ENCODE measurements around the gene CTNNA1. TPM values are rescaled to one million over a fixed set of nuclear protein-coding genes. Genes with fewer than 3 reads are reported as not detected.
A peak's percentile ranks its signal among the peaks of the same experiment; 100 is the strongest.
"Not testable (repeated sequence)": the region's sequence is repeated elsewhere in the genome, so short reads cannot be mapped to it uniquely, and the experiment has no call there.

Gene CTNNA1
- polyA plus RNA-seq, 1 donor (not counting 4 experiments of a cell fraction or from before 2014, with no cell fraction given) = 119 TPM

- Histone ChIP-seq H3K9ac (ENCODE audit: control insufficient read depth, extremely low read depth, insufficient read depth, low read length) (no peak overlapping the region), H3K4me3 (ENCODE audit: control insufficient read depth in 2 of 3, extremely low read depth in 1 of 3, insufficient read depth in 2 of 3, low read depth in 1 of 3, low read length in 3 of 3) (no peak overlapping the region), H3K27me3 (ENCODE audit: control insufficient read depth, extremely low read depth, insufficient read depth, low read length) (no peaks in the 10 kb centered on the region), H3K27ac (ENCODE audit: control insufficient read depth, insufficient read depth, low read length) (no peak overlapping the region), H3K9me1 (ENCODE audit: control insufficient read depth, extremely low read depth, insufficient read depth, low read length) (no peaks in the 10 kb centered on the region), H3K4me2 (ENCODE audit: control insufficient read depth, extremely low read depth, insufficient read depth, low read depth, low read length) (no peak overlapping the region), H2AFZ (ENCODE audit: control insufficient read depth, low read length) (no peak overlapping the region), H3K79me2 (ENCODE audit: control insufficient read depth, insufficient read depth, low read length) (no peaks in the 10 kb centered on the region), H3K36me3 (ENCODE audit: control insufficient read depth in 2 of 2, extremely low read depth in 1 of 2, insufficient read depth in 2 of 2, low read length in 2 of 2) (no peaks in the 10 kb centered on the region), H4K20me1 (ENCODE audit: control insufficient read depth, extremely low read depth, insufficient read depth, low read length) (no peaks in the 10 kb centered on the region), H3K9me3 (ENCODE audit: control insufficient read depth, low read depth, low read length) (no peaks in the 10 kb centered on the region), H3K4me1 (ENCODE audit: control insufficient read depth, extremely low read depth, insufficient read depth, low read length) (peaks cover 4% of the 10 kb centered on the region)
- no peak for TF ChIP-seq EZH2 (IDR thresholded peaks at IDR 0.05; ENCODE audit: low read length)
- no peak for TF ChIP-seq CTCF (optimal IDR thresholded peaks at IDR 0.05 in 1 of 3, IDR thresholded peaks at IDR 0.05 in 1 of 3, conservative IDR thresholded peaks at IDR 0.05 in 1 of 3; ENCODE audit: extremely low read depth in 1 of 3, insufficient read depth in 2 of 3, low read length in 3 of 3)
- dilution Hi-C loops (cut with MboI; ENCODE audit: extremely low pct_ligation_motif_present, low sequenced_read_pairs) = no loop called here
- DNase-seq (ENCODE audit: low read depth, low spot score) (no peak), FAIRE-seq (no peak)
Observed at GRCh38 chr5:138748630-138749081, 4.6 kb upstream of the CTNNA1 start.

- FAIRE-seq; DNase-seq (ENCODE audit: low read depth, low spot score); dilution Hi-C loops (cut with MboI; ENCODE audit: extremely low pct_ligation_motif_present, low sequenced_read_pairs); H3K27ac ChIP-seq (ENCODE audit: control insufficient read depth, insufficient read depth, low read length); H3K9ac ChIP-seq (ENCODE audit: control insufficient read depth, extremely low read depth, insufficient read depth, low read length); H3K4me2 ChIP-seq (ENCODE audit: control insufficient read depth, extremely low read depth, insufficient read depth, low read depth, low read length); H3K9me1 ChIP-seq (ENCODE audit: control insufficient read depth, extremely low read depth, insufficient read depth, low read length); H3K27me3 ChIP-seq (ENCODE audit: control insufficient read depth, extremely low read depth, insufficient read depth, low read length); H3K9me3 ChIP-seq (ENCODE audit: control insufficient read depth, low read depth, low read length); H2AFZ ChIP-seq (ENCODE audit: control insufficient read depth, low read length); H3K4me3 ChIP-seq (ENCODE audit: control insufficient read depth in 2 of 3, extremely low read depth in 1 of 3, insufficient read depth in 2 of 3, low read depth in 1 of 3, low read length in 3 of 3): not testable (repeated sequence)
- H4K20me1 ChIP-seq (ENCODE audit: control insufficient read depth, extremely low read depth, insufficient read depth, low read length) = peaks cover 10% of the 10 kb centered on the region
- H3K79me2 ChIP-seq (ENCODE audit: control insufficient read depth, insufficient read depth, low read length) = peaks cover 26% of the 10 kb centered on the region
- peaks cover 5 to 16% of the 10 kb centered on the region in 2 experiments for H3K36me3 ChIP-seq (ENCODE audit: control insufficient read depth in 2 of 2, extremely low read depth in 1 of 2, insufficient read depth in 2 of 2, low read length in 2 of 2)
- peaks cover 20% of the 10 kb centered on the region for H3K4me1 ChIP-seq (ENCODE audit: control insufficient read depth, extremely low read depth, insufficient read depth, low read length)
Observed at GRCh38 chr5:138751344-138751743, 1.9 kb upstream of the CTNNA1 start.

- H3K27ac ChIP-seq (ENCODE audit: control insufficient read depth, insufficient read depth, low read length) = peak overlapping the region; percentile 93
- H3K79me2 ChIP-seq (ENCODE audit: control insufficient read depth, insufficient read depth, low read length) = peaks cover 38% of the 10 kb centered on the region
- peaks cover 9 to 22% of the 10 kb centered on the region in 2 experiments for H3K36me3 ChIP-seq (ENCODE audit: control insufficient read depth in 2 of 2, extremely low read depth in 1 of 2, insufficient read depth in 2 of 2, low read length in 2 of 2)
- peak overlapping the region; percentile 85 for H2AFZ ChIP-seq (ENCODE audit: control insufficient read depth, low read length)
- H3K9me3 ChIP-seq (ENCODE audit: control insufficient read depth, low read depth, low read length) = no peaks in the 10 kb centered on the region
- dilution Hi-C loops (cut with MboI; ENCODE audit: extremely low pct_ligation_motif_present, low sequenced_read_pairs) = no loop called here
- H3K4me1 ChIP-seq (ENCODE audit: control insufficient read depth, extremely low read depth, insufficient read depth, low read length) = peaks cover 20% of the 10 kb centered on the region
- H4K20me1 ChIP-seq (ENCODE audit: control insufficient read depth, extremely low read depth, insufficient read depth, low read length) = peaks cover 18% of the 10 kb centered on the region
- peak overlapping the region; percentile 90 for H3K4me2 ChIP-seq (ENCODE audit: control insufficient read depth, extremely low read depth, insufficient read depth, low read depth, low read length)
- DNase-seq (ENCODE audit: low read depth, low spot score) (no peak), FAIRE-seq (no peak)
- peaks cover 4% of the 10 kb centered on the region for H3K9me1 ChIP-seq (ENCODE audit: control insufficient read depth, extremely low read depth, insufficient read depth, low read length)
- no peak for TF ChIP-seq EZH2 (IDR thresholded peaks at IDR 0.05; ENCODE audit: low read length)
- peak in 1 of 3 experiments; percentile 33 for TF ChIP-seq CTCF (optimal IDR thresholded peaks at IDR 0.05 in 1 of 3, IDR thresholded peaks at IDR 0.05 in 1 of 3, conservative IDR thresholded peaks at IDR 0.05 in 1 of 3; ENCODE audit: extremely low read depth in 1 of 3, insufficient read depth in 2 of 3, low read length in 3 of 3)
- peak overlapping the region; percentile 56 to 87 (median 76) for H3K4me3 ChIP-seq (ENCODE audit: control insufficient read depth in 2 of 3, extremely low read depth in 1 of 3, insufficient read depth in 2 of 3, low read depth in 1 of 3, low read length in 3 of 3)
- H3K27me3 ChIP-seq (ENCODE audit: control insufficient read depth, extremely low read depth, insufficient read depth, low read length) = no peaks in the 10 kb centered on the region
- peak overlapping the region; percentile 95 for H3K9ac ChIP-seq (ENCODE audit: control insufficient read depth, extremely low read depth, insufficient read depth, low read length)
Observed at GRCh38 chr5:138752341-138752950, 779 bp upstream of the CTNNA1 start.

Data from keratinocyte (primary cell).